Femur (tissue), 1 donor: ENCODE measurements around the gene SGTA.
A peak's percentile ranks its signal among the peaks of the same experiment; 100 is the strongest.

ENCODE experiments used
- DNase-seq: peaks from one replicate; pipeline ENCODE4 v3.0.0-alpha.2; 2017

SGTA gene

DNA sequence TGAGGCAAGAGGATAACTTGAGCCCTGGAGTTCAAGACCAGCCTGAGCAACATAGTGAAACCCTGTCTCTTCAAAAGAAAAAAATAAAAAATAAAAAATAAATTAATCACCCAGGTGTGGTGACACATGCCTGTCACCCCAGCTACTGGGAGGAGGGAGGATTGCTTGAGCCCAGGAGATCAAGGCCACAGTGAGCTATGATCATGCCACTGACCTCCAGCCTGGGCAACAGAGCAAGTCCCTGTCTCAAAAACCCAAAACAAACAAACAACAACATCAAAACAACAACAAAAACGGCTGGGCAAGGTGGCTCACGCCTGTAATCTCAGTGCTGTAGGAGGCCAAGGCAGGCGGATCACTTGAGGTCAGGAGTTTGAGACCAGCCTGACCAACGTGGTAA lies 39.0 kb downstream of the SGTA start:
- DNase-seq = no peak

GRCh38 chr19:2743099-2743498 lies 40.0 kb downstream of the SGTA start:
- no peak for DNase-seq

DNA sequence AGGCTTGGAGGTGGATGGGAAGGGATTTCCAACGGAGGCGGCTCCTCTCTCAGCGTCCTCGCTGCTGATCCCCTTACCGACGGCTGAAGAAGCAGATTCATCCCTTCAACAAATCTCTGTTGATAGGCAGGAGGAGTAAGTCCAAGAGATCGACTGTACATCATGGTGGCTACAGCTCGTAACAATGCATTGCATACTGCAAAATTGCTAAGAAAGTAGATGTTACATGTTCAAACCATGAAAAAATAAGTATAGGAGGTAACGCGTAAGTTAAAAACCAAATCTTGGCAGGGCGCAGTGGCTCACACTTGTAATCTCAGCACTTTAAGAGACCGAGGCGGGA lies 42.8 kb downstream of the SGTA start:
- no peak for DNase-seq

- DNase-seq = peak; percentile 99
Observed at GRCh38 chr19:2739602-2740313, 43.3 kb downstream of the SGTA start, which contains the start of gene SLC39A3. Gene SLC39A3 (minus strand): TSS chr19:2740017. CDS start chr19:2737257, 2,760 bp downstream.

DNA sequence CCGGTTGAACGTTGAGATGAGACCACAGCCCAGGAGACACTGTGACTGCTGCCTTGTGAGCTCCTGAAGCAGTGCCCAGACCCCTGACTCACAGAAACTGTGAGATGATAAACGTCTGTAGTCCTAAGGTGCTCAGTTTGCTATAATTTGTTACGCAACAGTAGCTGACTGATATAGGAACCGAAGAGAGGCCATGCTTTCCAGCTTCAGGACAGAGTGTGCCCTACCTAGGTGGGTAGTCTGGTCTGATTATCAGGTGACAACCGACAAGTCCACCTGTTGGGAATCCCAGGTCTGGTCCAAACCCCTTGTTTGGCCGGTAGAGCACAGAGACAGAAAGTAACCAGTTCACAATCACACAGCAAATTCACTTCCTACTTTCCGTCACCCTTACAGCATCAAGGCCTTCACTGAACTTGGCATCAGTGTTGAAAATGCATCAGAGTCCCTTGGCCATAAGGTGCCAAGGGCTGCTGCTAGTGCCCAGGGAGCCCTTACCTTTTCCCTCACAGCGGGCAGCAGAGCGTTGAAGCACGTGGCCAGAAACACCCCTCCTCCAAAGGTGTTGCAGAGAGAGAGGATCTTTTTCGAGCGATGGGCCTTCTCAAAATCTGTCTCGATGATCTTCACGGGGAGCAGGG lies 46.4 kb downstream of the SGTA start:
- DNase-seq = no peak

GRCh38 chr19:2735374-2735773 lies 47.7 kb downstream of the SGTA start:
- DNase-seq = no peak

GRCh38 chr19:2734589-2735288 lies 48.3 kb downstream of the SGTA start:
- DNase-seq = no peak

DNA sequence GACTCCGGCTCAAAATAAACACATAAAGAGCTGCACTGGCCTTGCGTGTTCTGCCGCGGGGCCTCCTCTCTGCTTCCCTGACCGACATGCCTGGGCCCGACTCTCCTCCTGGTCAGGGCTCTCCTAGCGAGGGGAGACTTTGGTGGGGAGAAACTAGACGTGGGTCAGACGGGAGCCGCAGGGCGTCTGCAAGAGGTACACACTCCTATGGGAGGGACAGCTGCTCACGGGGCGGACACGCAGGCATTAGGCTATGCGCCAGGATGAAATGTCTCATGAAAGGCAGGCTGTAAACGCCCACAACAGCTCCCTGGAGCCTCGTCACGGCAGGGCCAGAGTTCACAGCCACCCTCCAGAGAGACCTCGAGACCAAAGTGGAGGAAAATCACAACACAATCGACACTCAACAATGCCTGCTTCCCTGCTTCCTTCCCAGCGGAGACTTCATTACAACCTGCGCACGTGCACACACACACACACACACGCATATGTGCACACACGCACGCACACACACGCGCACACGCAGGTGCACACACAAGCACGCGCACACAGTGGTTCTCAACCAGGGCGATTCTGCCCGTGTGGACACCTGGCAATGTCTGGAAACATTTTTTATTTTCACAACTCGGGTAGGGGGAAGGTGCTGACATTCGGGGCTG lies 49.0 kb downstream of the SGTA start:
- DNase-seq = no peak

- DNase-seq = no peak
Observed at GRCh38 chr19:2732883-2733282, 50.2 kb downstream of the SGTA start.

DNA sequence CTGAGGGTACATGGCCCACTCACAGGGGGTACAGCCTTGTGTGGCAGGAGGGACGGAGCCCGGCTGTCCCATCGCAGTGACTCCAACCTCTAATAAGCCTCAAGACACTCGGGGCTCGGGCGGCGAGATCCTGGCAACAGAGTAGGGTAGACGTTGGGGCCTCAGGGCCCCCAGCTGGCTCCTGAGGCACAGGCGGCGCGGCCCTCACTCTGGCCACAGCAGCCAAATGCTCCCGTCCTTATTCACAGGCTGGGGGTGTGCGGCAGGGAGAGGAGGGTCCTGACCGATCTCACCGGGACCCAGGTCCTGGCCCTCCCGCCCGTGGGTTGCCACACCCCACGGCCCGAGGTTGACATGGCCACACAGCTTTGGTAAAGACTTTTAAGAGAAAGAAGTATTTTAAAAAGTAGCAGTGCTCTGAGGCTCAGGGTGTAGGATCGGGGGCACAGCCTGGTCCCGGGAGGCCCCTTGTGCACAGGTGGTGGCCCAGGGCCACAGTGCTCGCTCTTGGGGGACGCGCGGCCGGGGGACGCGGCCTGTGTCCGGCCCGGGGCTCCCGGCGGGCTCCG lies 50.8 kb downstream of the SGTA start:
- DNase-seq = no peak

- no peak for DNase-seq
Observed at GRCh38 chr19:2731181-2731995, 51.7 kb downstream of the SGTA start.

GRCh38 chr19:2729943-2730818 lies 52.9 kb downstream of the SGTA start:
- DNase-seq = no peak

DNA sequence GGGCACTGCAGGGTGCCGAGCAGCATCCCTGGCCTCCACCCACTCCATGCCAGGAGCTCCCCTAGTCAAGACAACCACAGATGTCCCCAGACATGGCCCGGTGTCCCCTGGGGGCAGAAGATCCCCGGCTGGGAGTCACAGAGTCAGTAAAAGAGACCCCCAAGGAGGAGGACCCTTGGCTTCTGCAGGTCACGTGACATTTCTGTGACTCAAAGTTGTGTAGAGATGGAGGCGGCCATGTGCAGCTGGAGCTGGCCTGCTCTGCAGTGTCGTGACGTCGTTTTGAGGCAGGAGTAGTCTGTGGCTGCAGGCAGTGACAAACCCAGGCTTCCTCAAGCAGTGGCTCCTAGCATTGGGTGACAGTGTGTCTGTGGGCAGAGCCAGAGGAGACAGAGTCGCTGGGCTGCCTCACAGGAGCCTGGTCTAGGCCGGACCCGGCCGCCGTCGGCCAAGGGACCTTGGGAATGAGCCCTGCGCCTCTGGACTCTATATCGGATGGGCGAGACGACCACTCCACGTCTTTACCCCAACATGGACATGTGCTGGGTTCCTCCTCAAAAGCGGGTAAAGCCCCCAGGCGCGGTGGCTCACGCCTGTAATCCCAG lies 54.2 kb downstream of the SGTA start:
- no peak for DNase-seq

- no peak for DNase-seq
Observed at GRCh38 chr19:2727640-2727944, 55.5 kb downstream of the SGTA start.

DNA sequence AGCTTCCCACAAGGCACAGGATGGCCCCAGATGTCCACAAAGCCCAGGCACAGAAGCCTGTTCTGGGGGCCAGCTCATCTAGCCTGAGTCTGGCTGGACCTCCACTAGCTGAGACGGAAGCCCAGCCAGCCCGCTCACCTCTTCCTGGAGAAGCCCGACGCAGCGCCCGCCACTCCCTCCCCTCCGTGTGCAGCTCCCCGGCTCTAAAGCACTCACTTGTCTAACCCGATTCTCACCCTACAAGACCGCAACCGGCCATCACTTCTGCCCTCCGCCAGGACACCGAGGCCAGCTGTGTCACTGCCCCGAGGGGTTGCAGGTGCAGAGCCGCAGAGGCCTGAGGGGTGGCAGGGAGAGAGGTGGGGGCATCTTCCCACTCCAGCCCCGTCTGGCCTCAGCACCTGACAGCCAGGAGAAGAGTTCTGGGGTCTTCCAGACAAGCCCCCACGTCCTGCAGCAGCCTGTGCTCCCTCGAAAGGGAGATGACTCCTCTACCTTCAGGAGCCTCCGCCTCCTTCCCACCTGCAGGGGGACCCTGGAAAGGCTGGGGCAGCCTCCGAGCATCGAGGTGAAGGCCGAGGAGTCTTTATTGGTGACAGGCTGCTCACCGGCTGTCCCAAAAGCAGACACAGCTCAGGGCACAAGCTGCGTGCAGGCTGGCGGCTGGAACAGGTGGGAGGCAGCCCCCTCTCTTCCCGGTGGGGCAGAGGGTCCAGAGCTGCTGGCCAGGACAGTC lies 56.0 kb downstream of the SGTA start:
- DNase-seq = no peak

- no peak for DNase-seq
Observed at GRCh38 chr19:2726160-2726855, 56.8 kb downstream of the SGTA start.

DNA sequence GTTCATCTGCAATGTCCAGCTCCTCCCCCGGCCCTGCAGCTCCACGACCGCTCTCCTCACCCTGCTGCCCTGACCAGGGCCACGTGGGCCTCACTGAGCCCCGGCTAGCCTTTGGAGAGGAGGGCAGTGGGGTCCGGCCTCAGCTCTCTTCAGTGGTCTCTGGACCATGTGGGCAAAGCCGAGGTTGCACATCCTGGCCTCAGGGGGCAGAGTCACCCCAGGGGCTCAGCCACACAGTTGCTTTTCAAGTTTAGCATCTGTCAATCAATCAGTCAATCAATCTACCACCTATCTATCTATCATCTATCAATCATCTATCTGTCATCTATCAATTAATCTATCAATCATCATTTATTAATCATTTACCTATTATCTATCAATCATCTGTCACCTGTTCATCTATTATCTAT lies 58.9 kb downstream of the SGTA start:
- no peak for DNase-seq

GRCh38 chr19:2723747-2724146 lies 59.3 kb downstream of the SGTA start:
- DNase-seq = no peak

- no peak for DNase-seq
Observed at GRCh38 chr19:2723345-2723715, 59.7 kb downstream of the SGTA start.
